HUES64 (cell line): Measurements from ENCODE around the gene CTBP2.

Source experiments
- H3K27ac ChIP-seq: 2 replicates; pipeline ENCODE4 v1.7.0; 2013; ENCODE audit warnings: low read depth, low read length, inconsistent platforms
- H3K27me3 ChIP-seq: 2 replicates; pipeline ENCODE4 v1.6.1; 2013; ENCODE audit warnings: mild to moderate bottlenecking, low read length; ENCODE audit not compliant: insufficient read depth
- H3K36me3 ChIP-seq: 2 replicates; pipeline ENCODE4 v1.6.1; 2013; ENCODE audit warnings: mild to moderate bottlenecking, low read length; ENCODE audit not compliant: insufficient read depth
- H3K4me1 ChIP-seq: 2 replicates; pipeline ENCODE4 v1.6.1; 2013; ENCODE audit warnings: mild to moderate bottlenecking, low read length, moderate library complexity; ENCODE audit not compliant: insufficient read depth
- H3K4me3 ChIP-seq: 2 replicates; pipeline ENCODE4 v1.5.1; 2013; ENCODE audit warnings: mild to moderate bottlenecking, low read length, moderate library complexity
- H3K9ac ChIP-seq: 2 replicates; pipeline ENCODE4 v1.6.1; 2013; ENCODE audit warnings: mild to moderate bottlenecking, low read depth, low read length
- H3K9me3 ChIP-seq: 2 replicates; pipeline ENCODE4 v1.6.1; 2013; ENCODE audit warnings: low read depth, low read length; ENCODE audit not compliant: insufficient read depth
- WGBS: fragments of 150-250, 120-280 bp; methylation state at CpG from one replicate; pipeline ENCODE4 v1.1.7; 2013; ENCODE audit warnings: missing lambda C conversion rate; 5-methylcytosine and 5-hydroxymethylcytosine counted together

The CTBP2 gene

GRCh38 chr10:125140151-125140550 is 20.2 kb downstream of the CTBP2 start:
- Histone ChIP-seq H3K36me3 (peaks cover 41% of the 10 kb centered on the region), H3K27ac (no peak overlapping the region), H3K4me1 (peaks cover 54% of the 10 kb centered on the region), H3K9ac (no peak overlapping the region), H3K4me3 (no peak overlapping the region), H3K27me3 (no peaks in the 10 kb centered on the region), H3K9me3 (no peaks in the 10 kb centered on the region)
- WGBS: 93% methylated on average over 11 of the region's 11 CpGs

GRCh38 chr10:125137601-125138438 is 22.5 kb downstream of the CTBP2 start:
- WGBS: 86% methylated on average over 25 of the region's 25 CpGs
- peaks cover 56% of the 10 kb centered on the region for H3K4me1 ChIP-seq
- H3K27ac ChIP-seq: no peak overlapping the region

GRCh38 chr10:125136087-125136486 is 24.3 kb downstream of the CTBP2 start:
- 82% methylated on average over 4 of the region's 4 CpGs for WGBS

More at GRCh38 chr10:125137601-125138438, 22.5 kb downstream of the CTBP2 start:
- Histone ChIP-seq H3K9me3 (no peaks in the 10 kb centered on the region), H3K36me3 (peaks cover 54% of the 10 kb centered on the region), H3K4me3 (no peak overlapping the region), H3K9ac (no peak overlapping the region), H3K27me3 (no peaks in the 10 kb centered on the region)

GRCh38 chr10:125135771-125136035 is 24.7 kb downstream of the CTBP2 start:
- Histone ChIP-seq H3K9me3 (no peaks in the 10 kb centered on the region), H3K4me3 (no peak overlapping the region), H3K9ac (no peak overlapping the region), H3K27ac (peak overlapping the region; percentile 41; the same call in 1 of the 2 replicates), H3K27me3 (no peaks in the 10 kb centered on the region), H3K36me3 (peaks cover 64% of the 10 kb centered on the region), H3K4me1 (peaks cover 70% of the 10 kb centered on the region)
- WGBS: 94% methylated on average over 6 of the region's 6 CpGs

More at GRCh38 chr10:125136087-125136486, 24.3 kb downstream of the CTBP2 start:
- Histone ChIP-seq H3K36me3 (peaks cover 61% of the 10 kb centered on the region), H3K9me3 (no peaks in the 10 kb centered on the region), H3K27me3 (no peaks in the 10 kb centered on the region), H3K9ac (no peak overlapping the region), H3K27ac (peak overlapping the region; percentile 41; the same call in 1 of the 2 replicates), H3K4me3 (no peak overlapping the region), H3K4me1 (peaks cover 70% of the 10 kb centered on the region)

GRCh38 chr10:125134916-125135770 is 25.2 kb downstream of the CTBP2 start:
- H3K27ac ChIP-seq: peak overlapping the region; percentile 63; the same call in 1 of the 2 replicates
- H3K9ac ChIP-seq: no peak overlapping the region
- H3K27me3 ChIP-seq: no peaks in the 10 kb centered on the region
- H3K36me3 ChIP-seq: peaks cover 70% of the 10 kb centered on the region
- H3K4me3 ChIP-seq: no peak overlapping the region
- H3K4me1 ChIP-seq: peaks cover 70% of the 10 kb centered on the region
- 72% methylated on average over 20 of the region's 20 CpGs for WGBS
- H3K9me3 ChIP-seq: no peaks in the 10 kb centered on the region

GRCh38 chr10:125134483-125134848 is 25.9 kb downstream of the CTBP2 start:
- 80% methylated on average over 11 of the region's 11 CpGs for WGBS
- H3K9me3 ChIP-seq: no peaks in the 10 kb centered on the region
- no peaks in the 10 kb centered on the region for H3K27me3 ChIP-seq
- H3K36me3 ChIP-seq: peaks cover 70% of the 10 kb centered on the region
- peak overlapping the region; percentile 47 for H3K27ac ChIP-seq
- H3K4me1 ChIP-seq: peaks cover 70% of the 10 kb centered on the region
- H3K4me3 ChIP-seq: no peak overlapping the region
- no peak overlapping the region for H3K9ac ChIP-seq

- H3K4me1 ChIP-seq: peaks cover 70% of the 10 kb centered on the region
- WGBS: 84% methylated on average over 14 of the region's 14 CpGs
- no peak overlapping the region for H3K4me3 ChIP-seq
- no peak overlapping the region for H3K9ac ChIP-seq
- H3K27me3 ChIP-seq: no peaks in the 10 kb centered on the region
- peak overlapping the region; percentile 47 for H3K27ac ChIP-seq
- no peaks in the 10 kb centered on the region for H3K9me3 ChIP-seq
- H3K36me3 ChIP-seq: peaks cover 73% of the 10 kb centered on the region
These were observed 26.5 kb downstream of the CTBP2 start for GRCh38 chr10:125133696-125134482.

- 100% methylated on average over 2 of the region's 4 CpGs for WGBS
- H3K36me3 ChIP-seq: peaks cover 73% of the 10 kb centered on the region
- peaks cover 61% of the 10 kb centered on the region for H3K4me1 ChIP-seq
- no peaks in the 10 kb centered on the region for H3K27me3 ChIP-seq
- H3K9me3 ChIP-seq: no peaks in the 10 kb centered on the region
- no peak overlapping the region for H3K4me3 ChIP-seq
- H3K27ac ChIP-seq: no peak overlapping the region; the same call in 1 of the 2 replicates
- no peak overlapping the region for H3K9ac ChIP-seq
These were observed 28.0 kb downstream of the CTBP2 start for GRCh38 chr10:125132344-125132743.

GRCh38 chr10:125130916-125131315 is 29.4 kb downstream of the CTBP2 start:
- H3K9me3 ChIP-seq: no peaks in the 10 kb centered on the region
- WGBS: 94% methylated on average over 15 of the region's 15 CpGs
- H3K4me3 ChIP-seq: no peak overlapping the region
- H3K27me3 ChIP-seq: no peaks in the 10 kb centered on the region
- H3K9ac ChIP-seq: no peak overlapping the region
- H3K4me1 ChIP-seq: peaks cover 58% of the 10 kb centered on the region
- no peak overlapping the region for H3K27ac ChIP-seq
- peaks cover 75% of the 10 kb centered on the region for H3K36me3 ChIP-seq

GRCh38 chr10:125130260-125130659 is 30.1 kb downstream of the CTBP2 start:
- H3K9ac ChIP-seq: no peak overlapping the region
- no peaks in the 10 kb centered on the region for H3K9me3 ChIP-seq
- peaks cover 55% of the 10 kb centered on the region for H3K4me1 ChIP-seq
- no peak overlapping the region for H3K27ac ChIP-seq
- WGBS: 94% methylated on average over 8 of the region's 9 CpGs
- H3K36me3 ChIP-seq: peaks cover 77% of the 10 kb centered on the region
- H3K4me3 ChIP-seq: no peak overlapping the region
- no peaks in the 10 kb centered on the region for H3K27me3 ChIP-seq

- Histone ChIP-seq H3K27ac (no peak overlapping the region), H3K4me1 (peaks cover 55% of the 10 kb centered on the region), H3K27me3 (no peaks in the 10 kb centered on the region), H3K36me3 (peaks cover 81% of the 10 kb centered on the region), H3K4me3 (no peak overlapping the region), H3K9ac (no peak overlapping the region), H3K9me3 (no peaks in the 10 kb centered on the region)
- WGBS: 78% methylated on average over 3 of the region's 3 CpGs
These were observed 31.3 kb downstream of the CTBP2 start for GRCh38 chr10:125129076-125129458.
